Right lobe of liver (tissue), 4 donors: Measurements from ENCODE around the gene NFAT5.

ENCODE experiments used
- POLR2A ChIP-seq: fragments of 450-650 bp; IDR thresholded peaks from one replicate; pipeline ENCODE4 v1.6.1; 2017; ENCODE audit warnings: antibody characterized with exemption, mild to moderate bottlenecking
- TF ChIP-seq, protein P1 (sequence below), 4 donors: fragments of 200-600 bp in 3 of 4; fragments of 450-650 bp in 1 of 4; IDR thresholded peaks; one replicate each; pipeline versions ENCODE4 v1.5.1 to v1.8.0; 2016 to 2022; ENCODE audit warnings: antibody characterized with exemption in 4 of 4, mild to moderate bottlenecking in 2 of 4
- donor health status: DM: no; HTN: no; CAD: no.
- donor health status: DM: no; HTN: no; CAD: no.
- donor health status: DM: no; HTN: yes; CAD: no.

DNA sequence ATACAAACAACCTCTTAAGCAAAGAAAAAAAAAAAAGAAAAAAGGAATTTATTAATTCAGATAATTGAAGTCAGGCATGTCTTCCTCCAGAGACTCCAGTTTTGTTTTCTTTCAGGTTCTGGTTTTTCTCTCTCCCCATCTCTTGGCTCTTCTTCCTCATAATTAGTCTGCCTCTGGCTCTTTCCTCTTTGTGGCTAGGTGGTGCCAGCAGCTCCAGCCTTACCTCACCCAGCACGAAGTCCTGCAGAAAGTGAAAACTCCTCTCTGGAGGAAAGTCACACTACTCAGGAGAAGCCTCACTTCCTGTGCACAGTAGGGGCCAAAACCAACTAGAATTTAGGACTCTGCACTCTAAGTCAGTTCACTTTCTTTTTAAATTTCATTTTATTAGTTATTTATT is 10.3 kb upstream of the NFAT5 start:
- TF ChIP-seq, protein P1, sequence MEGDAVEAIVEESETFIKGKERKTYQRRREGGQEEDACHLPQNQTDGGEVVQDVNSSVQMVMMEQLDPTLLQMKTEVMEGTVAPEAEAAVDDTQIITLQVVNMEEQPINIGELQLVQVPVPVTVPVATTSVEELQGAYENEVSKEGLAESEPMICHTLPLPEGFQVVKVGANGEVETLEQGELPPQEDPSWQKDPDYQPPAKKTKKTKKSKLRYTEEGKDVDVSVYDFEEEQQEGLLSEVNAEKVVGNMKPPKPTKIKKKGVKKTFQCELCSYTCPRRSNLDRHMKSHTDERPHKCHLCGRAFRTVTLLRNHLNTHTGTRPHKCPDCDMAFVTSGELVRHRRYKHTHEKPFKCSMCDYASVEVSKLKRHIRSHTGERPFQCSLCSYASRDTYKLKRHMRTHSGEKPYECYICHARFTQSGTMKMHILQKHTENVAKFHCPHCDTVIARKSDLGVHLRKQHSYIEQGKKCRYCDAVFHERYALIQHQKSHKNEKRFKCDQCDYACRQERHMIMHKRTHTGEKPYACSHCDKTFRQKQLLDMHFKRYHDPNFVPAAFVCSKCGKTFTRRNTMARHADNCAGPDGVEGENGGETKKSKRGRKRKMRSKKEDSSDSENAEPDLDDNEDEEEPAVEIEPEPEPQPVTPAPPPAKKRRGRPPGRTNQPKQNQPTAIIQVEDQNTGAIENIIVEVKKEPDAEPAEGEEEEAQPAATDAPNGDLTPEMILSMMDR (IDR thresholded peaks at IDR 0.05), result no peak
- TF ChIP-seq POLR2A, result no peak
